SK-N-SH (cell line): ENCODE measurements around the gene NKX1-1. TPM values are rescaled to one million over a fixed set of nuclear protein-coding genes. Genes with fewer than 3 reads are reported as not detected.

Experiments
- CTCF ChIA-PET: fragments of 300-600, 350-600 bp; formaldehyde crosslinking; extraction: SDS; loops from one replicate; lab custom pipeline; 2021; lab: Yijun Ruan, JAX
- POLR2A ChIA-PET: fragments of 350-600 bp; sonication (Branson Sonifier 250); formaldehyde crosslinking; extraction: SDS; loops from one replicate; lab custom pipeline; 2020; ENCODE audit warnings: antibody characterized with exemption, inconsistent platforms; lab: Yijun Ruan, JAX
- DNase-seq: peaks from one replicate; pipeline ENCODE4 v3.0.0; 2012
- H2AFZ ChIP-seq: fragments of 200-600 bp; sonication (generic); 2 replicates; pipeline ENCODE4 v1.8.1; 2016; ENCODE audit warnings: antibody characterized with exemption, mild to moderate bottlenecking, low read depth
- H3F3A ChIP-seq: fragments of 200-600 bp; sonication (generic); replicated peaks from 2 replicates; pipeline ENCODE3; 2016; ENCODE audit warnings: antibody characterized with exemption, mild to moderate bottlenecking; ENCODE audit not compliant: insufficient read depth
- H3K27ac ChIP-seq, 2 experiments: fragments of 200-500 bp in 1 of 2; fragments of 200-600 bp in 1 of 2; sonication (Bioruptor generic) in 1 of 2; sonication (generic), shearing (Covaris generic) in 1 of 2; 2 replicates each; pipeline versions ENCODE4 v1.5.1 to v1.6.1; 2014 to 2016; ENCODE audit warnings: low read depth in 2 of 2, inconsistent platforms in 1 of 2, low read length in 1 of 2, mild to moderate bottlenecking in 1 of 2, mixed read lengths in 1 of 2
- H3K27me3 ChIP-seq: fragments of 200-600 bp; sonication (generic), shearing (Covaris generic); 2 replicates; pipeline ENCODE4 v1.6.1; 2016; ENCODE audit warnings: mixed run types; ENCODE audit not compliant: insufficient read depth
- H3K36me3 ChIP-seq, 2 experiments: fragments of 200-500 bp in 1 of 2; fragments of 200-600 bp in 1 of 2; sonication (Bioruptor generic) in 1 of 2; sonication (generic) in 1 of 2; replicated peaks in 1 of 2; 2 replicates each; pipeline versions ENCODE3 to v1.5.1; 2014 to 2016; ENCODE audit warnings: low read length in 1 of 2, mild to moderate bottlenecking in 1 of 2; ENCODE audit not compliant: insufficient read depth in 2 of 2, control insufficient read depth in 1 of 2
- H3K4me1 ChIP-seq, 2 experiments: fragments of 200-500 bp in 1 of 2; fragments of 200-600 bp in 1 of 2; sonication (Bioruptor generic) in 1 of 2; sonication (generic), shearing (Covaris generic) in 1 of 2; 2 replicates each; pipeline versions ENCODE4 v1.5.1 to v1.6.1; 2014 to 2016; ENCODE audit warnings: low read depth in 1 of 2, low read length in 1 of 2, mixed run types in 1 of 2; ENCODE audit not compliant: insufficient read depth in 2 of 2, control insufficient read depth in 1 of 2
- H3K4me2 ChIP-seq: fragments of 200-600 bp; sonication (generic), shearing (Covaris generic); 2 replicates; pipeline ENCODE4 v1.6.1; 2017; ENCODE audit warnings: mixed run types
- H3K4me3 ChIP-seq, 2 experiments: fragments of 200-500 bp in 1 of 2; fragments of 200-600 bp in 1 of 2; sonication (Bioruptor generic) in 1 of 2; sonication (generic), shearing (Covaris generic) in 1 of 2; 2 replicates each; pipeline versions ENCODE4 v1.5.1 to v1.8.1; 2014 to 2016; ENCODE audit warnings: low read depth in 2 of 2, inconsistent platforms in 1 of 2, low read length in 1 of 2, mild to moderate bottlenecking in 1 of 2, mixed read lengths in 1 of 2, moderate library complexity in 1 of 2
- H3K79me2 ChIP-seq: fragments of 200-600 bp; sonication (generic); 2 replicates; pipeline ENCODE4 v1.8.1; 2017; ENCODE audit warnings: mild to moderate bottlenecking; ENCODE audit not compliant: insufficient read depth
- H3K9ac ChIP-seq: fragments of 200-600 bp; sonication (generic); 2 replicates; pipeline ENCODE4 v1.6.1; 2017; ENCODE audit warnings: mixed run types
- H3K9me2 ChIP-seq: fragments of 200-600 bp; sonication (generic); 2 replicates; pipeline ENCODE4 v1.6.1; 2017; ENCODE audit warnings: mixed run types
- H3K9me3 ChIP-seq: fragments of 200-600 bp; sonication (generic); 2 replicates; pipeline ENCODE4 v1.6.1; 2017; ENCODE audit warnings: mixed run types, mild to moderate bottlenecking, moderate library complexity
- H4K20me1 ChIP-seq: fragments of 200-600 bp; sonication (generic); 2 replicates; pipeline ENCODE4 v1.6.1; 2017; ENCODE audit warnings: mild to moderate bottlenecking, mixed run types; ENCODE audit not compliant: insufficient read depth
- ELF1 ChIP-seq: IDR thresholded peaks from 2 replicates; pipeline ENCODE4 v1.4.0; 2012
- FOXJ3 ChIP-seq: sonication (generic); formaldehyde crosslinking; IDR thresholded peaks from 2 replicates; pipeline ENCODE4 v1.5.1; 2020; ENCODE audit warnings: mild to moderate bottlenecking, missing genetic modification reagents
- IRF3 ChIP-seq: fragments of 150-350 bp; IDR thresholded peaks from 2 replicates; pipeline ENCODE4 v1.6.1; 2016; ENCODE audit warnings: mild to moderate bottlenecking, low read depth, low read length
- JUND ChIP-seq: IDR thresholded peaks from 2 replicates; pipeline ENCODE4 v1.4.0; 2012
- MAX ChIP-seq: IDR thresholded peaks from 2 replicates; pipeline ENCODE4 v1.4.0; 2012; ENCODE audit warnings: low read depth
- MEF2A ChIP-seq: IDR thresholded peaks from 2 replicates; pipeline ENCODE4 v1.4.0; 2012; ENCODE audit warnings: low read depth, borderline replicate concordance
- MXI1 ChIP-seq: IDR thresholded peaks from 2 replicates; pipeline ENCODE4 v1.6.1; 2012; ENCODE audit warnings: mild to moderate bottlenecking, low read depth, low read length, improper control_type of control experiment
- NFIC ChIP-seq: IDR thresholded peaks from 2 replicates; pipeline ENCODE4 v1.4.0; 2012; ENCODE audit warnings: borderline replicate concordance
- NRF1 ChIP-seq: IDR thresholded peaks from 2 replicates; pipeline ENCODE4 v1.6.1; 2012; ENCODE audit warnings: low read depth, mild to moderate bottlenecking, low read length
- POLR2AphosphoS5 ChIP-seq: IDR thresholded peaks from 2 replicates; pipeline ENCODE4 v1.6.1; 2012; ENCODE audit warnings: low read depth, low read length
- RCOR1 ChIP-seq: fragments of 150-350 bp; IDR thresholded peaks from 2 replicates; pipeline ENCODE4 v1.6.1; 2017; ENCODE audit warnings: antibody characterized with exemption, low read length
- RFX5 ChIP-seq: IDR thresholded peaks from 2 replicates; pipeline ENCODE4 v1.6.1; 2012; ENCODE audit warnings: mild to moderate bottlenecking, improper control_type of control experiment, low read length
- RXRA ChIP-seq: IDR thresholded peaks from 2 replicates; pipeline ENCODE4 v1.4.0; 2012; ENCODE audit warnings: low read depth, mild to moderate bottlenecking, borderline replicate concordance
- SIN3A ChIP-seq: IDR thresholded peaks from 2 replicates; pipeline ENCODE4 v1.6.1; 2012; ENCODE audit warnings: low read depth, mild to moderate bottlenecking, low read length, moderate library complexity, borderline replicate concordance
- TAF1 ChIP-seq: IDR thresholded peaks from 2 replicates; pipeline ENCODE4 v1.6.1; 2012; ENCODE audit warnings: low read depth, mild to moderate bottlenecking, low read length, moderate library complexity, borderline replicate concordance
- YY1 ChIP-seq: IDR thresholded peaks from 2 replicates; pipeline ENCODE4 v1.4.0; 2012; ENCODE audit warnings: low read depth, mild to moderate bottlenecking
- WGBS: methylation state at CpG from one replicate; pipeline ENCODE4 v1.1.6; 2017; ENCODE audit warnings: low lambda C conversion rate; 5-methylcytosine and 5-hydroxymethylcytosine counted together
- polyA plus RNA-seq, 3 experiments: library from polyadenylated mRNA; depleted of rRNA; stranded (reverse); fragments of >200 nt; gene quantifications; 2 replicates each; pipeline ENCODE4 v1.2.3, GENCODE V29; 2012
- TF ChIP-seq, protein P1 (sequence below): fragments of 150-350 bp; IDR thresholded peaks from 2 replicates; pipeline ENCODE4 v1.6.1; 2017; ENCODE audit warnings: antibody characterized with exemption, low read length, low read depth, borderline replicate concordance
- TF ChIP-seq, protein P2 (sequence below): IDR thresholded peaks from 2 replicates; pipeline ENCODE4; 2012

Gene NKX1-1
- polyA plus RNA-seq, 1 of the 3 experiments (the other 2 are of a cell fraction) = not detected

GRCh38 chr4:1355378-1355777 lies 50.9 kb downstream of the NKX1-1 start (continued):
- TF ChIP-seq, protein P1, sequence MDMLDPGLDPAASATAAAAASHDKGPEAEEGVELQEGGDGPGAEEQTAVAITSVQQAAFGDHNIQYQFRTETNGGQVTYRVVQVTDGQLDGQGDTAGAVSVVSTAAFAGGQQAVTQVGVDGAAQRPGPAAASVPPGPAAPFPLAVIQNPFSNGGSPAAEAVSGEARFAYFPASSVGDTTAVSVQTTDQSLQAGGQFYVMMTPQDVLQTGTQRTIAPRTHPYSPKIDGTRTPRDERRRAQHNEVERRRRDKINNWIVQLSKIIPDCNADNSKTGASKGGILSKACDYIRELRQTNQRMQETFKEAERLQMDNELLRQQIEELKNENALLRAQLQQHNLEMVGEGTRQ = no peak
- no peak for TF ChIP-seq RXRA
- TF ChIP-seq NFIC = no peak
- no peak for TF ChIP-seq TAF1
- no peak for TF ChIP-seq RCOR1

DNA sequence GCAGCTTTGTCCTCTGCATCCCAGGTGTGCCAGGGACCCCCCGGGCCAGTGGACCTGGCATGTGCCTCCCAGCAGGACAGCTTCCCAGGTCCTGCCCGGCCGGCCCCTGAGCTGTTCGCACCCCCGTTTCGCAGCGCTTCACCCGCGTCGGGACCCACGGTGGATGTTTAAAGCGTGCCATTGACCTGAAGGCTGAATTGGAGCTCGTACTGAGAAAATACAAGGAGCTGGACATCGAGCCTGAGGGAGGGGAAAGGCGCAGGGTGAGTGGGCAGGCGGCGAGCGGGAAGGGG lies 51.3 kb downstream of the NKX1-1 start:
- WGBS = 96% methylated on average over 13 of the region's 18 CpGs
- ChIA-PET POLR2A (interaction anchor here (0.6 to 0.9 kb wide), 2 partner anchors 8 to 23 kb away, joined by 3 read pairs; partner anchors contain the start of gene UVSSA), CTCF (interaction anchor here (0.6 to 9.5 kb wide), 10 partner anchors 10 to 290 kb away, joined by 3 to 98 read pairs (median 7); no protein-coding TSS in a partner anchor)

More for the DNA sequence above, 51.3 kb downstream of the NKX1-1 start:
- Histone ChIP-seq H3K4me1 (no peaks in the 10 kb centered on the region; a peak in 1 of 4 replicates), H3K27ac (no peak overlapping the region), H3K4me3 (no peak overlapping the region), H4K20me1 (peaks cover 4% of the 10 kb centered on the region), H2AFZ (no peak overlapping the region), H3K27me3 (no peaks in the 10 kb centered on the region), H3K79me2 (peaks cover 9% of the 10 kb centered on the region; the same call in 1 of the 2 replicates), H3K9me2 (no peaks in the 10 kb centered on the region), H3K4me2 (no peak overlapping the region), H3K9me3 (no peaks in the 10 kb centered on the region), H3K9ac (no peak overlapping the region), H3F3A (no peaks in the 10 kb centered on the region), H3K36me3 (peaks cover 9 to 53% of the 10 kb centered on the region in 2 experiments)
- DNase-seq = no peak
- TF ChIP-seq MXI1 (no peak), MAX (no peak), MEF2A (no peak), RXRA (no peak), TAF1 (no peak), YY1 (no peak), RCOR1 (no peak), JUND (no peak), POLR2AphosphoS5 (no peak), NRF1 (no peak), SIN3A (no peak), IRF3 (no peak), ELF1 (no peak), FOXJ3 (CRISPR knock-in tag) (no peak), RFX5 (no peak)
- TF ChIP-seq, protein P2, sequence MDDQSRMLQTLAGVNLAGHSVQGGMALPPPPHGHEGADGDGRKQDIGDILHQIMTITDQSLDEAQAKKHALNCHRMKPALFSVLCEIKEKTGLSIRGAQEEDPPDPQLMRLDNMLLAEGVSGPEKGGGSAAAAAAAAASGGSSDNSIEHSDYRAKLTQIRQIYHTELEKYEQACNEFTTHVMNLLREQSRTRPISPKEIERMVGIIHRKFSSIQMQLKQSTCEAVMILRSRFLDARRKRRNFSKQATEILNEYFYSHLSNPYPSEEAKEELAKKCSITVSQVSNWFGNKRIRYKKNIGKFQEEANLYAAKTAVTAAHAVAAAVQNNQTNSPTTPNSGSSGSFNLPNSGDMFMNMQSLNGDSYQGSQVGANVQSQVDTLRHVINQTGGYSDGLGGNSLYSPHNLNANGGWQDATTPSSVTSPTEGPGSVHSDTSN = no peak
